Measurements from ENCODE around the gene SCFD2.

- TF ChIP-seq BHLHE40 (IDR thresholded peaks at IDR 0.05; ENCODE audit: borderline replicate concordance) (no peak), SUZ12 (IDR thresholded peaks at IDR 0.05) (no peak), ELF4 (IDR thresholded peaks at IDR 0.05) (no peak), FOXM1 (IDR thresholded peaks at IDR 0.05; ENCODE audit: borderline replicate concordance) (no peak), FOXK2 (IDR thresholded peaks at IDR 0.05) (no peak), SP1 (IDR thresholded peaks at IDR 0.05) (no peak), CTBP1 (IDR thresholded peaks at IDR 0.05; ENCODE audit: borderline replicate concordance) (no peak), ARNT (IDR thresholded peaks at IDR 0.05) (no peak), FOXA1 (IDR thresholded peaks at IDR 0.05) (no peak)
These were observed 218.7 kb downstream of the SCFD2 start for GRCh38 chr4:53147197-53147596.
